Activated B cell treated with CpG ODN at 0.5 μM for 24 hours (primary cell): ENCODE data around the gene CD80. TPM values are rescaled to one million over a fixed set of nuclear protein-coding genes. Genes with fewer than 3 reads are reported as not detected.

ENCODE experiments used
- ATAC-seq: fragments of 200-7000 bp; cut with Tn5 transposase; one replicate; pipeline ENCODE4 v1.10.0; 2021; ENCODE audit warnings: low read depth, mild to moderate bottlenecking, moderate library complexity
- CTCF ChIA-PET: fragments of 350-600 bp; sonication (Branson Sonifier 250); formaldehyde crosslinking; loops from one replicate; lab custom pipeline; 2021; ENCODE audit warnings: antibody characterized with exemption; lab: Charles Lee
- POLR2A ChIA-PET: fragments of 350-600 bp; sonication (Branson Sonifier 250); formaldehyde crosslinking; loops from one replicate; lab custom pipeline; 2021; ENCODE audit warnings: antibody characterized with exemption; lab: Charles Lee
- DNase-seq: peaks from one replicate; pipeline ENCODE4 v3.0.0; 2022
- H3K27ac Mint-ChIP-seq: one replicate; pipeline ENCODE4 v1.8.0; 2020; ENCODE audit warnings: mixed read lengths
- H3K27me3 Mint-ChIP-seq: one replicate; pipeline ENCODE4 v1.8.0; 2021; ENCODE audit warnings: mixed read lengths
- H3K36me3 Mint-ChIP-seq: one replicate; pipeline ENCODE4 v1.8.0; 2021; ENCODE audit warnings: low read depth, mixed read lengths
- H3K4me1 Mint-ChIP-seq: one replicate; pipeline ENCODE4 v1.8.0; 2021; ENCODE audit warnings: mixed read lengths
- H3K4me3 Mint-ChIP-seq: one replicate; pipeline ENCODE4 v1.8.0; 2020; ENCODE audit warnings: mild to moderate bottlenecking, mixed read lengths
- H3K9me3 Mint-ChIP-seq: one replicate; pipeline ENCODE4 v1.8.0; 2020; ENCODE audit warnings: mixed read lengths
- intact Hi-C: fragments of 100-400 bp; cut with micrococcal nuclease; formaldehyde crosslinking; loops from one replicate; pipeline ENCODE4 v1.15.1; 2024
- total RNA-seq: library from RNA; stranded (reverse); gene quantifications from 2 replicates; pipeline ENCODE4 v1.2.3, GENCODE V29; 2022
- TF ChIP-seq, protein P1 (sequence below): fragments of 200-600 bp; IDR thresholded peaks from one replicate; pipeline ENCODE4 v1.8.0; 2022; ENCODE audit warnings: antibody characterized with exemption, mild to moderate bottlenecking

The CD80 gene
- total RNA-seq, 1 donor from 2014 or later, result 88.1 TPM

DNA sequence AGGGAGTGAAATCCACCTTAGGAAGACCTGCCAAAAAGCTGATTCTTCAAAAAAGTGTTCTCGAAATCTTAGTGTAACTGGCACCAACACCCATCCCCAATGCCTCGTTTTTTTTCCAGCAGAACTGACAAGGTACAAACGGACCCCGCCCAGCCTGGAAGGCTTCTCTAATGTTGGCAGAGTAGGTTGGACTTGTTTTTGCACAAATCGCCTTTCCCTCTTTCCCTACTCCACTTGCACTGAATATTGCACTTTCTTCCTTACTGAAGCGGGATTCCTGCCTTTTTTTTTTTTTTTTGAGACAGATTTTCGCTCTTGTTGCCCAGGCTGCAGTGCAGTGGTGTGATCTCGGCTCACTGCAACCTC is 61.6 kb downstream of the CD80 start:
- CTCF ChIA-PET, result interaction anchor here (1.0 to 3.1 kb wide), 3 partner anchors 61 to 614 kb away, joined by 4 to 20 read pairs (median 12); partner anchors contain the start of gene CD80
- DNase-seq, result no peak

DNA sequence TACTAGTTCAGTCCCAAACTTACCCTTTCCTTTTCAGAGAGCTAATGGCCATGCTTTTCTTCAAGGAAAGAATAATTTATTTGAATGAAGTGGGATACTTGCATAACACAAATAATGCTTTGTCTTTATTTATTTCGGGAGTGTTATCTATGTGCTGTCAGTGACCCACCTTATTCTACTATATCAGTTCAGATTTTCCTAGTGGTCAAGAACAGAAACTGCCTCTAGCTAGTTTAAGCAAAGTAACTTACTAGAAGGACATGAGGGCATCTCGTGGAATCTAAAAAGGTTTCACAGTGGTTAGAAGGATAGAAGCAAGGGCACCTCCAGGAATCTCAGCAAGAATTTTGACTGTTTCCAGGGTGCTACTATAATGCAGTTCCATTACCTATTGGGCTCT is 64.8 kb downstream of the CD80 start:
- ATAC-seq (no peak), DNase-seq (no peak)
- no peak overlapping the region for H3K27ac Mint-ChIP-seq
- H3K4me1 Mint-ChIP-seq, result peaks cover 17% of the 10 kb centered on the region
- H3K27me3 Mint-ChIP-seq, result no peaks in the 10 kb centered on the region
- intact Hi-C loops, result loop anchor here (10.0 kb wide), 1 partner anchor 600 kb away; the partner anchor contains the start of gene GSK3B
- CTCF ChIA-PET, result no interaction called here
- H3K4me3 Mint-ChIP-seq, result no peak overlapping the region
- TF ChIP-seq, protein P1, sequence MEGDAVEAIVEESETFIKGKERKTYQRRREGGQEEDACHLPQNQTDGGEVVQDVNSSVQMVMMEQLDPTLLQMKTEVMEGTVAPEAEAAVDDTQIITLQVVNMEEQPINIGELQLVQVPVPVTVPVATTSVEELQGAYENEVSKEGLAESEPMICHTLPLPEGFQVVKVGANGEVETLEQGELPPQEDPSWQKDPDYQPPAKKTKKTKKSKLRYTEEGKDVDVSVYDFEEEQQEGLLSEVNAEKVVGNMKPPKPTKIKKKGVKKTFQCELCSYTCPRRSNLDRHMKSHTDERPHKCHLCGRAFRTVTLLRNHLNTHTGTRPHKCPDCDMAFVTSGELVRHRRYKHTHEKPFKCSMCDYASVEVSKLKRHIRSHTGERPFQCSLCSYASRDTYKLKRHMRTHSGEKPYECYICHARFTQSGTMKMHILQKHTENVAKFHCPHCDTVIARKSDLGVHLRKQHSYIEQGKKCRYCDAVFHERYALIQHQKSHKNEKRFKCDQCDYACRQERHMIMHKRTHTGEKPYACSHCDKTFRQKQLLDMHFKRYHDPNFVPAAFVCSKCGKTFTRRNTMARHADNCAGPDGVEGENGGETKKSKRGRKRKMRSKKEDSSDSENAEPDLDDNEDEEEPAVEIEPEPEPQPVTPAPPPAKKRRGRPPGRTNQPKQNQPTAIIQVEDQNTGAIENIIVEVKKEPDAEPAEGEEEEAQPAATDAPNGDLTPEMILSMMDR, result no peak
- POLR2A ChIA-PET, result interaction anchor here (0.6 to 1.7 kb wide), 3 partner anchors 32 to 194 kb away, joined by 3 to 5 read pairs (median 5); partner anchors contain the start of gene TMEM39A
- no peaks in the 10 kb centered on the region for H3K9me3 Mint-ChIP-seq
- peaks cover 33% of the 10 kb centered on the region for H3K36me3 Mint-ChIP-seq

More for the DNA sequence above, 61.6 kb downstream of the CD80 start:
- Mint-ChIP-seq H3K27me3 (no peaks in the 10 kb centered on the region), H3K9me3 (no peaks in the 10 kb centered on the region), H3K36me3 (peaks cover 20% of the 10 kb centered on the region), H3K27ac (peak overlapping the region; percentile 97), H3K4me3 (peak overlapping the region; percentile 99), H3K4me1 (peaks cover 38% of the 10 kb centered on the region)
- POLR2A ChIA-PET, result interaction anchor here (0.6 to 3.3 kb wide), 25 partner anchors 9 to 851 kb away, joined by 3 to 102 read pairs (median 7); partner anchors contain the start of genes ADPRH, B4GALT4, CD80 and COX17
- TF ChIP-seq, protein P1, result no peak
- intact Hi-C loops, result loop anchor here (1.0 to 10.0 kb wide), 11 partner anchors 29 to 597 kb away; partner anchors contain the start of genes COX17, GSK3B and TMEM39A
- ATAC-seq, result peak; percentile 5

DNA sequence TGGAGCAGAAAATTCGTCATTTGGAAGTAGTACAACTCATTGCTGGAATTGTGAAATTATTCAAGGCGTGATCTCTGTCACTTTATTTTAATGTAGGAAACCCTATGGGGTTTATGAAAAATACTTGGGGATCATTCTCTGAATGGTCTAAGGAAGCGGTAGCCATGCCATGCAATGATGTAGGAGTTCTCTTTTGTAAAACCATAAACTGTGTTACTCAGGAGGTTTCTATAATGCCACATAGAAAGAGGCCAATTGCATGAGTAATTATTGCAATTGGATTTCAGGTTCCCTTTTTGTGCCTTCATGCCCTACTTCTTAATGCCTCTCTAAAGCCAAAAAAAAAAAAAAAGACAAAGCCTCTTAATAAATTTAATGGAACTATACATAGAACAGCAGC is 66.6 kb downstream of the CD80 start:
- H3K4me3 Mint-ChIP-seq, result no peak overlapping the region
- POLR2A ChIA-PET, result no interaction called here
- H3K27ac Mint-ChIP-seq, result no peak overlapping the region
- intact Hi-C loops, result loop anchor here (10.0 kb wide), 1 partner anchor 602 kb away; the partner anchor contains the start of gene GSK3B
- ATAC-seq (no peak), DNase-seq (no peak)
- CTCF ChIA-PET, result no interaction called here
- peaks cover 6% of the 10 kb centered on the region for H3K4me1 Mint-ChIP-seq
- peaks cover 39% of the 10 kb centered on the region for H3K36me3 Mint-ChIP-seq
- H3K27me3 Mint-ChIP-seq, result no peaks in the 10 kb centered on the region
- H3K9me3 Mint-ChIP-seq, result no peaks in the 10 kb centered on the region
- TF ChIP-seq, protein P1, result no peak

DNA sequence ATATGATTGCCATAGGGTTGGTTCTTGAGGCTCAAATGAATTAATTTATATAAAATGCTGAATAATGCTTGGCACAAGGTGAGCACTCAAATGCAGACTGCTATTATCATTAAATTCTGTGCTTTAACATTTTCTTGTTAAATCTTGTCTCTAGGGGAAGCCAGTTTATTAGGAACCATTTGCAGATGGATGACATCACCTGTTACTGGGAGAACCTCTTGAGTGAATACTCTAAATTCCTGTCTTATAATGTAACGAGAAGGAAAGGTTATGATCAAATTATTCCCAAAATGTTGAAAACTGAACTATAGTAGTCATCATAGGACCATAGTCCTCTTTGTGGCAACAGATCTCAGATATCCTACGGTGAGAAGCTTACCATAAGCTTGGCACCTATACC is 67.3 kb downstream of the CD80 start:
- H3K9me3 Mint-ChIP-seq, result no peaks in the 10 kb centered on the region
- POLR2A ChIA-PET, result no interaction called here
- H3K36me3 Mint-ChIP-seq, result peaks cover 40% of the 10 kb centered on the region
- intact Hi-C loops, result loop anchor here (10.0 kb wide), 1 partner anchor 603 kb away; the partner anchor contains the start of gene GSK3B
- H3K4me1 Mint-ChIP-seq, result no peaks in the 10 kb centered on the region
- H3K4me3 Mint-ChIP-seq, result no peak overlapping the region
- DNase-seq (no peak), ATAC-seq (no peak)
- TF ChIP-seq, protein P1, result no peak
- H3K27ac Mint-ChIP-seq, result no peak overlapping the region
- no peaks in the 10 kb centered on the region for H3K27me3 Mint-ChIP-seq
- CTCF ChIA-PET, result no interaction called here

DNA sequence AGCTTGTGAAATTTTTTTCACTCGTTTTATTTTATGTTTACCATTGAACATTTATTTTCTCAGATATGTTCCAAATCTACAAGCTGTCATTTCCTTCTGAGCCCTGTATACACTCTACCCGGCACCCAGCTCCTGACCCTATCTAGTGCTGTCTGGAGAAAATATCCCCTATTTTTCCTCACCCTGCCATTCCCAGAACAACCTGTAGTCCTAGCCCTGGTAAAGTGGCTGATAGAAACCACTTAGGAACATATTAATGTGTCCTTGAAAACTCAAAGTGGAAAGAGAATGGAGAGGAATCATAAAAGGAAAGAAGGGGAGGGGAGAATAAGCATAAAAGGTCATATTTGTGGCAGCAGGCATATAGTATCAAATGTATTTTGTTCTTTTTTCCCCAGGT is 69.3 kb downstream of the CD80 start:
- ChIA-PET POLR2A (no interaction called here), CTCF (no interaction called here)
- H3K27me3 Mint-ChIP-seq, result no peaks in the 10 kb centered on the region
- DNase-seq (no peak), ATAC-seq (no peak)
- H3K4me1 Mint-ChIP-seq, result no peaks in the 10 kb centered on the region
- TF ChIP-seq, protein P1, result no peak
- intact Hi-C loops, result loop anchor here (10.0 kb wide), 1 partner anchor 605 kb away; the partner anchor contains the start of gene GSK3B
- H3K9me3 Mint-ChIP-seq, result no peaks in the 10 kb centered on the region
- peaks cover 60% of the 10 kb centered on the region for H3K36me3 Mint-ChIP-seq
- H3K27ac Mint-ChIP-seq, result no peak overlapping the region
- no peak overlapping the region for H3K4me3 Mint-ChIP-seq
